GM21737 (cell line): Measurements from ENCODE around the gene SHMT1.
"Not testable (repeated sequence)": the region's sequence is repeated elsewhere in the genome, so short reads cannot be mapped to it uniquely, and the experiment has no call there.

Experiments
- ATAC-seq: cut with Tn5 transposase; IDR thresholded peaks from one replicate; pipeline ENCODE4 v1.9.1; 2021; ENCODE audit warnings: mild to moderate bottlenecking, moderate library complexity; ENCODE audit not compliant: unreplicated experiment

SHMT1 gene

GRCh38 chr17:18326572-18326971 is 36.8 kb downstream of the SHMT1 start:
- ATAC-seq, result no peak

- ATAC-seq, result no peak
Observed at GRCh38 chr17:18326039-18326438, 37.3 kb downstream of the SHMT1 start.

GRCh38 chr17:18324140-18325050 is 39.0 kb downstream of the SHMT1 start:
- ATAC-seq, result no peak

GRCh38 chr17:18323507-18324139 is 39.7 kb downstream of the SHMT1 start:
- ATAC-seq, result no peak

GRCh38 chr17:18323007-18323406 is 40.3 kb downstream of the SHMT1 start:
- no peak for ATAC-seq

- ATAC-seq, result no peak
Observed at GRCh38 chr17:18322522-18322921, 40.8 kb downstream of the SHMT1 start.

- no peak for ATAC-seq
Observed at GRCh38 chr17:18321309-18321708, 42.0 kb downstream of the SHMT1 start.

GRCh38 chr17:18320301-18320700 is 43.0 kb downstream of the SHMT1 start:
- ATAC-seq, result no peak

- no peak for ATAC-seq
Observed at GRCh38 chr17:18319604-18320256, 43.6 kb downstream of the SHMT1 start.

- ATAC-seq, result no peak
Observed at GRCh38 chr17:18318771-18319450, 44.4 kb downstream of the SHMT1 start.

GRCh38 chr17:18318117-18318516 is 45.2 kb downstream of the SHMT1 start:
- no peak for ATAC-seq

- ATAC-seq, result no peak
Observed at GRCh38 chr17:18315961-18316360, 47.4 kb downstream of the SHMT1 start.

- no peak for ATAC-seq
Observed at GRCh38 chr17:18315562-18315922, 47.8 kb downstream of the SHMT1 start.

- peak; percentile 72 for ATAC-seq
Observed at GRCh38 chr17:18314731-18315561, 48.4 kb downstream of the SHMT1 start, which contains the start of the genes SMCR8 and TOP3A. Gene SMCR8 (plus strand): TSS chr17:18315293. CDS start chr17:18315790, 497 bp downstream. Gene TOP3A (minus strand): TSS chr17:18314994. CDS start chr17:18314778, 216 bp downstream.

- ATAC-seq, result peak; percentile 2
Observed at GRCh38 chr17:18314059-18314730, 49.2 kb downstream of the SHMT1 start.

- ATAC-seq, result no peak
Observed at GRCh38 chr17:18309202-18309601, 54.1 kb downstream of the SHMT1 start.

- ATAC-seq, result not testable (repeated sequence)
Observed at GRCh38 chr17:18303206-18303605, 60.1 kb downstream of the SHMT1 start.

GRCh38 chr17:18300725-18301480 is 62.4 kb downstream of the SHMT1 start:
- no peak for ATAC-seq

- ATAC-seq, result not testable (repeated sequence)
Observed at GRCh38 chr17:18298061-18298460, 65.3 kb downstream of the SHMT1 start.
